NCI-H2029 (cell line): Measurements from ENCODE around the gene ENC1.

Experiments used
- DNase-seq: peaks from one replicate; lab custom pipeline; 2025; lab: John Stamatoyannopoulos, UW

The ENC1 gene

GRCh38 chr5:74631081-74631953 lies 9.2 kb downstream of the ENC1 start:
- DNase-seq, result peak; percentile 69

- DNase-seq, result no peak
Observed at GRCh38 chr5:74630453-74631066, 10.0 kb downstream of the ENC1 start.

- DNase-seq, result no peak
Observed at GRCh38 chr5:74629326-74629725, 11.2 kb downstream of the ENC1 start.

- DNase-seq, result no peak
Observed at GRCh38 chr5:74628359-74628758, 12.2 kb downstream of the ENC1 start.

- no peak for DNase-seq
Observed at GRCh38 chr5:74627646-74628279, 12.8 kb downstream of the ENC1 start.

- no peak for DNase-seq
Observed at GRCh38 chr5:74626386-74627222, 13.9 kb downstream of the ENC1 start.

GRCh38 chr5:74625742-74626241 lies 14.7 kb downstream of the ENC1 start:
- DNase-seq, result no peak

GRCh38 chr5:74624931-74625505 lies 15.5 kb downstream of the ENC1 start:
- DNase-seq, result no peak

GRCh38 chr5:74624501-74624900 lies 16.0 kb downstream of the ENC1 start:
- DNase-seq, result no peak

- no peak for DNase-seq
Observed at GRCh38 chr5:74623748-74624408, 16.6 kb downstream of the ENC1 start.

- no peak for DNase-seq
Observed at GRCh38 chr5:74623006-74623611, 17.4 kb downstream of the ENC1 start.

- no peak for DNase-seq
Observed at GRCh38 chr5:74622122-74622521, 18.4 kb downstream of the ENC1 start.

GRCh38 chr5:74621492-74621891 lies 19.0 kb downstream of the ENC1 start:
- DNase-seq, result no peak

GRCh38 chr5:74619308-74619707 lies 21.2 kb downstream of the ENC1 start:
- DNase-seq, result no peak

GRCh38 chr5:74618106-74618505 lies 22.4 kb downstream of the ENC1 start:
- no peak for DNase-seq

- no peak for DNase-seq
Observed at GRCh38 chr5:74617202-74617601, 23.3 kb downstream of the ENC1 start.

- no peak for DNase-seq
Observed at GRCh38 chr5:74616236-74617146, 24.0 kb downstream of the ENC1 start.

GRCh38 chr5:74613283-74613682 lies 27.2 kb downstream of the ENC1 start:
- no peak for DNase-seq

- no peak for DNase-seq
Observed at GRCh38 chr5:74612045-74612444, 28.5 kb downstream of the ENC1 start.
